GM21723 (cell line): ENCODE results near the gene RPRD1B.

Experiments used
- ATAC-seq: cut with Tn5 transposase; IDR thresholded peaks from one replicate; pipeline ENCODE4 v1.9.1; 2021; ENCODE audit warnings: mild to moderate bottlenecking, moderate library complexity; ENCODE audit not compliant: unreplicated experiment

RPRD1B gene

GRCh38 chr20:38116409-38117165 is 83.0 kb downstream of the RPRD1B start:
- ATAC-seq: no peak

- no peak for ATAC-seq
Measured at GRCh38 chr20:38117205-38117604, 83.7 kb downstream of the RPRD1B start.

GRCh38 chr20:38117635-38118034 is 84.1 kb downstream of the RPRD1B start:
- no peak for ATAC-seq

- no peak for ATAC-seq
Measured at GRCh38 chr20:38119446-38119845, 85.9 kb downstream of the RPRD1B start.

- ATAC-seq: no peak
Measured at GRCh38 chr20:38120625-38120988, 87.1 kb downstream of the RPRD1B start.

- ATAC-seq: no peak
Measured at GRCh38 chr20:38121741-38122140, 88.2 kb downstream of the RPRD1B start.

GRCh38 chr20:38123021-38123587 is 89.6 kb downstream of the RPRD1B start:
- no peak for ATAC-seq

GRCh38 chr20:38125157-38126056 is 91.9 kb downstream of the RPRD1B start:
- ATAC-seq: no peak

- ATAC-seq: no peak
Measured at GRCh38 chr20:38126146-38126921, 92.8 kb downstream of the RPRD1B start.

- ATAC-seq: no peak
Measured at GRCh38 chr20:38126932-38127621, 93.5 kb downstream of the RPRD1B start.

- no peak for ATAC-seq
Measured at GRCh38 chr20:38127920-38128528, 94.5 kb downstream of the RPRD1B start.

- ATAC-seq: no peak
Measured at GRCh38 chr20:38128691-38129090, 95.1 kb downstream of the RPRD1B start.

- no peak for ATAC-seq
Measured at GRCh38 chr20:38129248-38129865, 95.8 kb downstream of the RPRD1B start.

GRCh38 chr20:38129893-38130609 is 96.5 kb downstream of the RPRD1B start:
- no peak for ATAC-seq

- ATAC-seq: no peak
Measured at GRCh38 chr20:38130687-38131587, 97.4 kb downstream of the RPRD1B start.

GRCh38 chr20:38131588-38132121 is 98.1 kb downstream of the RPRD1B start:
- ATAC-seq: no peak

GRCh38 chr20:38132156-38132909 is 98.8 kb downstream of the RPRD1B start:
- ATAC-seq: no peak
